ENCODE data around the gene ANO7. TPM values are rescaled to one million over a fixed set of nuclear protein-coding genes. Genes with fewer than 3 reads are reported as not detected.

The ANO7 gene
- total RNA-seq, 1 donor: 0.43 TPM

DNA sequence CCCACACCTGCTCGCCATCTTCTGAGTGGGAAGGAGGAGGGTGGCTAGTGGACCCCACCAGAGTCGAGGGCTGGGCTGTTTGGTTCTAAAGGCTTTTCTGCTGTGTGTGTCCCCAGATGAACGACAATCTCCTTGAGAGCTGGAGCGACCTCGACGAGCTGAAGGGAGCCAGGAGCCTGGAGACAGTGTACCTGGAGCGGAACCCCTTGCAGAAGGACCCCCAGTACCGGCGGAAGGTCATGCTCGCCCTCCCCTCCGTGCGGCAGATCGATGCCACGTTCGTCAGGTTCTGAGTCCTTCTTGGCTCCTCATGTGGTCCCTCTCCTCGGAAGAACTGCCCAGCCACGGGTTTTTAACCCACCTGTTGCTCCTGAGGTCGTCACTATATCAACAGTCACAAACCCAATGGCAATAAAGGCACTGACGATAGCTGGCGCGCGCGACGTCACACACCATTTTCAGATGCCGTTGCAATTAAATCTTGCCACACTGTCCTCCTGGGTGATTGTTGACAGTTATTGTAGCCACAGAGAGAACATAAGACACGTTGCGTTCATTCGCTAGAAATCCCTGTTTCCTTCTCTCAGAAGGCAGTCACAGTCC is 5.8 kb upstream of the ANO7 start:
- H3K4me3 ChIP-seq (ENCODE audit: low read depth, low read length): no peak overlapping the region
- DNase-seq (ENCODE audit: low read depth): no peak
- no peak for TF ChIP-seq CTCF (IDR thresholded peaks at IDR 0.05; ENCODE audit: insufficient read depth, low read depth, low read length)

GRCh38 chr2:241183221-241183620 is 5.3 kb upstream of the ANO7 start:
- TF ChIP-seq CTCF (IDR thresholded peaks at IDR 0.05; ENCODE audit: insufficient read depth, low read depth, low read length): no peak
- DNase-seq (ENCODE audit: low read depth): no peak
- no peak overlapping the region for H3K4me3 ChIP-seq (ENCODE audit: low read depth, low read length)

GRCh38 chr2:241184901-241185300 is 3.6 kb upstream of the ANO7 start:
- DNase-seq (ENCODE audit: low read depth): no peak
- TF ChIP-seq CTCF (IDR thresholded peaks at IDR 0.05; ENCODE audit: insufficient read depth, low read depth, low read length): no peak

DNA sequence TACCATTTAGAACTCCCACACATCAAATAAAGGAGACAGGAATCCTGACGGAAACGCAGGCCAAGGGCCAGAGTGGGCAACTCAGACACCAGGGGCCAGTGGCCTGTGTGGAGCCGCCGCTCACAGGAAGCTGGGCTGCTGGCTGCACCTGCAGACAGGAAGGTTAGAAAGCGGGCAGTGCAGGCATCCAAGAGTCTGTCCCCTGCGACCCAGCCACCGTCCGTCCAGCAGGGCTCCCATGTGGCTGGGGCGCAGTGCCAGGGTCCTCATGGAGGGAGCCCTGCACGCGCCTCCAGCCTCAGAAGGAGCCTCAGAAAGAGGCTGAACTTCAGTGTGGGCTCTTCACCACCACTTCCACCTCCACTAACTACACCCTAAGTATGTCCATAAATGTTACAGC is 2.5 kb upstream of the ANO7 start:
- DNase-seq (ENCODE audit: low read depth): no peak
- H3K4me3 ChIP-seq (ENCODE audit: low read depth, low read length): no peak overlapping the region
- TF ChIP-seq CTCF (IDR thresholded peaks at IDR 0.05; ENCODE audit: insufficient read depth, low read depth, low read length): no peak

More at GRCh38 chr2:241184901-241185300, 3.6 kb upstream of the ANO7 start:
- no peak overlapping the region for H3K4me3 ChIP-seq (ENCODE audit: low read depth, low read length)

DNA sequence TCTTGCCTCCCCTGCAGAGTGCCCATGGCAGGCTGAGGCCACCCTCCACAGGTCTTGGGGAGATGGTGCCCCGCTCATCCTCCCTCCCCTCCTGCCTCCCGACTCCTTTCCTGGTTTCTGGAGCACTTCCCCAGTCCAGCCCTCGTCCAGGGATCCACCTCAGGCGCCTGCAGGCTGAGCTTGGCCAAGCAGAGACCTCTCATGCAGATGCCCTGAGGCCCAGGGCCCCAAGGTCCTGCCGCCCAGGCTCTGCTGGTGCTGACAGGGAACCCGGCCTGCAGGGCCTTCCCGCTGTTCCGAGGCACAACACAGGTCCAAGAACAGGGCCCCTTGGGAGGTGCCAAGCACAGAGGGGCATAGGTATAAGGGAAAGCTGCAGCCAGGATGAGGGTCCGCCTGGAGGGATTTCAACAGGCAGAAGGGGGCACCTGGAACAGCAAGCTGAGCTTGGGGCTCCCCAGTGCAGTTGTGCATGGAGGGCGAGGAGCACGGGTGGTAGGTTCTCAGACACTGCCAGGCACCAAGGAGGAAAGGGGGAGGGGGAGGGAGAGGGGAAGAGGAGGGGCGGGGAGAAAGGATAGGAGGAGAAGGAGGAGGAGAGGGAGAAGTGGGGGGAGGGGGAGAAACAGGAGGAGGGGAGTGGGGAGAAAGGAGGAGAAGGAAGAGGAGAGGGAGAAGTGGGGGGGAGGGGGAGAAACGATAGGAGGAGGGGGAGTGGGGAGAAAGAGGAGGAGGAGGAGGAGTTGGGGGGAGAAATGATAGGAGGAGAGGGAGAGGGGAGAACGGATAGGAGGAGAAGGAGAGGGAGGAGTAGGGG is 1.2 kb upstream of the ANO7 start:
- DNase-seq (ENCODE audit: low read depth): no peak
- no peak overlapping the region for H3K4me3 ChIP-seq (ENCODE audit: low read depth, low read length)
- TF ChIP-seq CTCF (IDR thresholded peaks at IDR 0.05; ENCODE audit: insufficient read depth, low read depth, low read length): no peak

GRCh38 chr2:241187918-241188234 is 601 bp upstream of the ANO7 start:
- TF ChIP-seq CTCF (IDR thresholded peaks at IDR 0.05; ENCODE audit: insufficient read depth, low read depth, low read length): no peak
- H3K4me3 ChIP-seq (ENCODE audit: low read depth, low read length): no peak overlapping the region
- DNase-seq (ENCODE audit: low read depth): no peak
